Activated CD4-positive, alpha-beta memory T cell treated with anti-CD3 and anti-CD28 coated beads, Interleukin-2, amount 10 ng/mL, durations not matched to agents 7 days and 5 days (primary cell): ENCODE results near the gene PPIF. TPM values are rescaled to one million over a fixed set of nuclear protein-coding genes. Genes with fewer than 3 reads are reported as not detected.
A peak's percentile ranks its signal among the peaks of the same experiment; 100 is the strongest.

Experiments used
- CTCF ChIA-PET: fragments of 350-600 bp; sonication (Branson Sonifier 250); formaldehyde crosslinking; loops from one replicate; lab custom pipeline; 2021; ENCODE audit warnings: antibody characterized with exemption, inconsistent platforms; lab: Charles Lee
- POLR2A ChIA-PET: fragments of 350-600 bp; sonication (Branson Sonifier 250); formaldehyde crosslinking; loops from one replicate; lab custom pipeline; 2021; ENCODE audit warnings: antibody characterized with exemption; lab: Charles Lee
- DNase-seq: peaks from one replicate; pipeline ENCODE4 v3.0.0-alpha.2; 2020
- H3K27ac Mint-ChIP-seq: one replicate; pipeline ENCODE4 v1.8.0; 2021; ENCODE audit warnings: mild to moderate bottlenecking, mixed read lengths
- H3K27me3 Mint-ChIP-seq: one replicate; pipeline ENCODE4 v1.8.0; 2021; ENCODE audit warnings: mixed read lengths
- H3K36me3 Mint-ChIP-seq: one replicate; pipeline ENCODE4 v1.8.0; 2021; ENCODE audit warnings: low read depth, mixed read lengths
- H3K4me1 Mint-ChIP-seq: one replicate; pipeline ENCODE4 v1.8.0; 2021; ENCODE audit warnings: mixed read lengths
- H3K4me3 Mint-ChIP-seq: one replicate; pipeline ENCODE4 v1.8.0; 2021; ENCODE audit warnings: mild to moderate bottlenecking, mixed read lengths
- H3K9me3 Mint-ChIP-seq: one replicate; pipeline ENCODE4 v1.8.0; 2021; ENCODE audit warnings: mixed read lengths
- total RNA-seq, 2 experiments: library from RNA; stranded (reverse); gene quantifications; one replicate each; pipeline ENCODE4 v1.2.3, GENCODE V29; 2021

Gene PPIF
- total RNA-seq, 2 experiments from 2014 or later, result 80.7 to 88.4 TPM

DNA sequence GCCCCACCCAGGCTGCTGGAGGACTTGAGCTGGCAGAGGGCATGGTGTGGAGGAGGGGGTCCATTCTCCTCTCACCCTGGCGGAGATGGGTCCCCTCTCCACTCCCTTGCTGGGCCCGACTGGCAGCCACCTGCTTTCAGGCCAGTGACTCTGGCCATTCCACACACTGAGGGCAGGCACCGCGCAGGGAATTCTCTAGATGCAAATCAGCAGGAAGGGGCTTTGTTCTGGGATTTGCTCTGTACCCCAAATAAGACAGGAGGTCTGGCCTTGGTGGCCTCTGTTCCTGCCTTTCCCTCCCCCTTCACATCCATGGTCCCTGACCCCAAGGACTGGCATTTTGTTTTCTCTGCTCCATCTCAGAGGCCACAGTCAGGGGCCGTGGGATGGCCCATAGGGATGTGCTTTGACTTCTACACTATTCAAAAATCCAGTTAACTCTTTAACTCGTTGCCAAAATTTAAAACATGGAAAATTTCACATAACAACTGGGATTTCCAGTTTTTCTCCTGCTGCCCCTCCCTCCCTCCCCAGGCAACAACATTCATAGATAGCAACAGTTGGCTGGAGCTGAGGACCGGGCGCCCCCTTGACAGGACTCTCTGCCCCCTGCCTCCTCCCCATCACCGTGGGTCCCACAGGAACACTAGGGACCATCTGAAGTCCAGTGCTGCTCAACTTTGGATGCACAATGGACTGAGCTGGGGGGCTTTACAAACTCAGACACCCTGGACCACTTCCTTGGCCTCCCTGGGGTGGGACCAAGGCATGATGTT lies 33.9 kb downstream of the PPIF start:
- ChIA-PET CTCF (interaction anchor here (2.0 kb wide), 1 partner anchor 7 kb away, joined by 11 read pairs; no protein-coding TSS in a partner anchor), POLR2A (no interaction called here)
- no peaks in the 10 kb centered on the region for H3K9me3 Mint-ChIP-seq
- no peaks in the 10 kb centered on the region for H3K36me3 Mint-ChIP-seq
- no peaks in the 10 kb centered on the region for H3K27me3 Mint-ChIP-seq
- H3K4me3 Mint-ChIP-seq, result no peak overlapping the region
- no peak overlapping the region for H3K27ac Mint-ChIP-seq
- H3K4me1 Mint-ChIP-seq, result no peaks in the 10 kb centered on the region
- DNase-seq, result peak; percentile 12

DNA sequence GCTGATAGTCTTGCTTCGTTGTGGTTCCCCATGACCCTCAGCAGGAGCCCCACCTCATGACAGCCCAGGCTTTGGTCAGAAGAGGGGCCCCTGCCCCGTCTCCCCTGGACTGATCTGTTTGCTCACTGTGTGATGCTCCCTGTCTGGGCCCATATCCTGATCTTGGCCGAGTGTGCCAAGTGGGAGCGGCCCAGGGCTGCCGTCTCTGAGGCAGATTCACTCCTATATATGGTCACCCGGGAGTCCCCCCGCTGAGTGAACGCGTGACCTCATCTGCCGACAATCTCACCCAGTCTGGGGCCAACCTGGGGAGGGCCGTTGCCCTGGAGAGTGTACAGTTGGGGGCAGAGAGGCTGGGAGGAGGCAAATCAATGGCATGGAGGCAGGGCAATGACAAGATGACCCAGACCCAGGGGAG lies 34.5 kb downstream of the PPIF start:
- no peak overlapping the region for H3K27ac Mint-ChIP-seq
- no peaks in the 10 kb centered on the region for H3K27me3 Mint-ChIP-seq
- DNase-seq, result peak; percentile 4
- POLR2A ChIA-PET, result no interaction called here
- CTCF ChIA-PET, result interaction anchor here (2.0 kb wide), 1 partner anchor 8 kb away, joined by 11 read pairs; no protein-coding TSS in a partner anchor
- H3K4me1 Mint-ChIP-seq, result no peaks in the 10 kb centered on the region
- no peaks in the 10 kb centered on the region for H3K9me3 Mint-ChIP-seq
- no peak overlapping the region for H3K4me3 Mint-ChIP-seq
- H3K36me3 Mint-ChIP-seq, result no peaks in the 10 kb centered on the region

DNA sequence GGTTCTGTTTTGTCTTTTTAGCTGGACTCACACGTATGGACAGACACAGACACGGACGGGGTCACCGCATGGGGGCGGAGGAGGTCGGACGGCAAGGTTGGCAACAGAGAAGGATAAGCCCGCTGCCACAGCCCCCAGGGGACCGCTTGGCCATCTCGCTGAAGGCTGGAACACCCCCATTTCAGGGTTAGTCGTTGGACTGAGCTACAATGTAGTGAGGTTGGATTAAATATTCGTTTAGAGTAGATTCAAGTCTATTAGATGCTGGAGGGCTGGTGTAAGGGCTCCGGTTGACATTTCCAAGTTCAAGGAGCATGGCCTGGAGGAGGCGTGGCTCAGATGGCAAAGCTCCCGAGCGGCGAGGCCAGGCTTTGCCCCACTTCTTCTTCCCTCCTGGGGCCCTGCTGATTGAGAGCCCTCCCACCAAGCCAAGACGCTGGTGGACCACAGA lies 35.2 kb downstream of the PPIF start:
- Mint-ChIP-seq H3K27me3 (no peaks in the 10 kb centered on the region), H3K9me3 (no peaks in the 10 kb centered on the region), H3K4me3 (no peak overlapping the region), H3K36me3 (no peaks in the 10 kb centered on the region), H3K4me1 (no peaks in the 10 kb centered on the region), H3K27ac (no peak overlapping the region)
- ChIA-PET CTCF (interaction anchor here (1.0 to 2.0 kb wide), 2 partner anchors 9 to 11 kb away, joined by 3 to 11 read pairs; no protein-coding TSS in a partner anchor), POLR2A (no interaction called here)
- DNase-seq, result peak; percentile 14

DNA sequence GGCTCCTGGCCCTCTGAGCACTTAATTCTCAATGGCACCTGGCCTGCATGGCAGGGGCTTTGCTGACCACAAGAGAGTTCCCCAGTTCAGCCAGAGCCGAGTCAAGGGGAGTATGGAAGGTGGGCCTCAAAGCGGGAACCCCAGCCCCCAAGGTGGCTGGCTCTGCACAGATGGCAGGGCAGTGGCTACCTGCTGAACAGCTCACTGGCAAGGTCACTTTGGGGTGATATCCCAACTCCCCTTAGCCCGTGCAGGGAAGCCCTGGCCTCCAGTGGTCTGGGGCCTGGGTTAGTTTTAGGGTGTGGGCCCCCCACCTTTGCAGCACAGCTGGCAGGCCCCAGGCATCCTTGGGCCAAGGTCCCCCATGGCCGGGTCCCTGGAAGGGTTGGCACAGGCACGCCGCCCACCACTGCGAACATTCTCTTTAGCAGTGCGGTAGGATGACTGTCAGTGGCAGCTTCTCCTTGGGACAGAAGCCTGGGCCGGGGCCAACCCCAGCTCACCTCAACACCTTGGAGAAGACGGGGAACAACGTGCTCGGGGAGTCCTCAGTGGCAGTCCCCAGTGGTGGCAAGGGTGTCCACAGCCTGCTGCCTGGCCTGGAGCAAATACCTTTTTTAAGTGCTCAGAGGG lies 36.8 kb downstream of the PPIF start:
- CTCF ChIA-PET, result no interaction called here
- no peak overlapping the region for H3K4me3 Mint-ChIP-seq
- H3K4me1 Mint-ChIP-seq, result no peaks in the 10 kb centered on the region
- POLR2A ChIA-PET, result no interaction called here
- H3K27ac Mint-ChIP-seq, result no peak overlapping the region
- peak; percentile 14 for DNase-seq
- no peaks in the 10 kb centered on the region for H3K9me3 Mint-ChIP-seq
- H3K27me3 Mint-ChIP-seq, result no peaks in the 10 kb centered on the region
- H3K36me3 Mint-ChIP-seq, result no peaks in the 10 kb centered on the region

DNA sequence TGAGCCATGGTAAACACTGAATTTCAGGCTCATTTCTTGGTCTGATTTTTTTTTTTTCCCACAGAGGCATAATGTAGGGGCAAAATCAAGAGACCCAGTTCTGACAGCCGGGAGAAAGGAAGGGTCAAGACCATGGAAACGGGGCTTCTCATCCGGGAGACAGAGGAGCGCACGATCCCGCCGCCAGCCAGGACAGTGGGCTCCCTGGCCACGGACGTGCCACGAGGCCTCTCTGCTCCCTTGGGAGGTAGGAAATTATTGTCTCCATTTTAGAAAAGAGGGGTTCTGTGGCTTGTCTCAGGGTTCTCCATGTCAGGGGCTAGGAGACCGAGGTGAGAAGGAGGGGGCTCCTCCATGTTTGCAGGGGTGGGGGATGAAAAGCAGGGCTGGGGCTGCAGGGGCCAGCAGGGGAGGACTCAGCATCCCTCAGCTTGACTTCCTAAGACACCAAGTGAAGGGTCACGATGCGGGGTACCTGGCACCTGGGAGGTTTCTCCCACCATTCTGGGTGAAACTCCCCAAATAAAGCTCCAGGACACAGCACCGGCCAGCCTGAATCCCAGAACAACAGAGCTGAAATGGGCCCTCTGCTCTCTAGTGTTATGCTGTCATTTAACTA lies 37.6 kb downstream of the PPIF start:
- no peaks in the 10 kb centered on the region for H3K27me3 Mint-ChIP-seq
- H3K4me3 Mint-ChIP-seq, result no peak overlapping the region
- no peak overlapping the region for H3K27ac Mint-ChIP-seq
- no peaks in the 10 kb centered on the region for H3K9me3 Mint-ChIP-seq
- H3K4me1 Mint-ChIP-seq, result no peaks in the 10 kb centered on the region
- peak; percentile 5 for DNase-seq
- ChIA-PET CTCF (interaction anchor here (0.6 kb wide), 1 partner anchor 27 kb away, joined by 3 read pairs; no protein-coding TSS in a partner anchor), POLR2A (no interaction called here)
- no peaks in the 10 kb centered on the region for H3K36me3 Mint-ChIP-seq

DNA sequence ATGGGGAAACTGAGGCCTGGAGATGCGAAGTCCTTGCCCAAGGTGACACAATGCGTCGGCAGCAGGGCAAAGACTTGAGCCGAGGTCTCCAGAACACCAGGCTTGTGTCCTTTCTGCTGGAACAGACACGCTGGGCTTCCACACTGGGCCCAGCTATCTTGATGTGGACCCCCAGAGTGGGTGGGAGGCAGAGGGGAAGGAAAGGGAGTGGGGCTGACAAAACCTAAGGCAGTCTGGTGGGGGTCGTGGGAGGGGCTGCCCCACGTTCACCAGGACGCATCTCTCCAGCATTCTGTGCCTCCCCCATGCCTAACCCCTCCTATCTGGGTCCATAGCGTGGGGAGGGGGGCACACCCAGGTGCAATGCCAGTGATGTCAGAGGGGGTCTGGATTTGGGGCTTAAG lies 38.1 kb downstream of the PPIF start:
- H3K9me3 Mint-ChIP-seq, result no peaks in the 10 kb centered on the region
- no peak overlapping the region for H3K27ac Mint-ChIP-seq
- H3K36me3 Mint-ChIP-seq, result no peaks in the 10 kb centered on the region
- H3K4me3 Mint-ChIP-seq, result no peak overlapping the region
- H3K27me3 Mint-ChIP-seq, result no peaks in the 10 kb centered on the region
- ChIA-PET CTCF (interaction anchor here (0.6 kb wide), 1 partner anchor 27 kb away, joined by 3 read pairs; no protein-coding TSS in a partner anchor), POLR2A (no interaction called here)
- DNase-seq, result peak; percentile 10
- no peaks in the 10 kb centered on the region for H3K4me1 Mint-ChIP-seq

DNA sequence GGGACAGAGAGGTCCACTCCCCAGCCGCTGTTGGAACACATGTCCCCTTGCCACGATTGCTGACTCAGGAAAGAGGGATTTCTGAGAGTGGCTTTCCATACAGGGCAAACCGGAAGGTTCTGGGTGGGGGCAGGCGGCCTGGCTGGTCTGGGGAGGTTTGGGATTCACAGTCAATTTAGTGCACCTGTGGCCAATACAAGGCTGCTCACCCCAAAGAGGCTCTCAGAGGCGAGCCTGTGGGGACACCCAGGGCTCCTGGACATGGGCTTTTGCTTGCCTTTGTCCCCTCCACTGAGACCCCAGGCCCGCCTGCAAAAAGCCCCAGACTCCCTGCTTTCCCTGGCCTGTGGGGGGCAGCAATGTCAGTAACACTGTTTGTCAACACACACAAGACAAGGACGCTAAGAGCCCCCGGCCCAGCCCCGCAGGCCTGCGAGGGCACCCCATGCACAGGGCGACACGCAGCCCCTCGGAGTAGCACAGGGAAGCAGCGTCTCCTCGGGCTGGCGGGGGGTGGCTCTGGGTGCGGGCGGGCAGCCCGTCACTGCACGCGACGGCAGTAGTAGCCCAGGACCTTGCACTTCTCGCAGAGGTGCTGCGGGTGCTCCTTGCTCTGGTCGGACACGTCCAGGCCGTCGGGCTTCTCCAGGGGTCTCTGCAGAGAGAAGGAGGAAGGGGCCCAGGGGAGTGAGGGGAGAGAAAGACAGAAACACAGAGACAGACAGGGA lies 38.7 kb downstream of the PPIF start:
- no peak overlapping the region for H3K27ac Mint-ChIP-seq
- peak; percentile 15 for DNase-seq
- no peaks in the 10 kb centered on the region for H3K27me3 Mint-ChIP-seq
- no peaks in the 10 kb centered on the region for H3K9me3 Mint-ChIP-seq
- no peaks in the 10 kb centered on the region for H3K36me3 Mint-ChIP-seq
- ChIA-PET POLR2A (no interaction called here), CTCF (no interaction called here)
- no peaks in the 10 kb centered on the region for H3K4me1 Mint-ChIP-seq
- H3K4me3 Mint-ChIP-seq, result no peak overlapping the region

DNA sequence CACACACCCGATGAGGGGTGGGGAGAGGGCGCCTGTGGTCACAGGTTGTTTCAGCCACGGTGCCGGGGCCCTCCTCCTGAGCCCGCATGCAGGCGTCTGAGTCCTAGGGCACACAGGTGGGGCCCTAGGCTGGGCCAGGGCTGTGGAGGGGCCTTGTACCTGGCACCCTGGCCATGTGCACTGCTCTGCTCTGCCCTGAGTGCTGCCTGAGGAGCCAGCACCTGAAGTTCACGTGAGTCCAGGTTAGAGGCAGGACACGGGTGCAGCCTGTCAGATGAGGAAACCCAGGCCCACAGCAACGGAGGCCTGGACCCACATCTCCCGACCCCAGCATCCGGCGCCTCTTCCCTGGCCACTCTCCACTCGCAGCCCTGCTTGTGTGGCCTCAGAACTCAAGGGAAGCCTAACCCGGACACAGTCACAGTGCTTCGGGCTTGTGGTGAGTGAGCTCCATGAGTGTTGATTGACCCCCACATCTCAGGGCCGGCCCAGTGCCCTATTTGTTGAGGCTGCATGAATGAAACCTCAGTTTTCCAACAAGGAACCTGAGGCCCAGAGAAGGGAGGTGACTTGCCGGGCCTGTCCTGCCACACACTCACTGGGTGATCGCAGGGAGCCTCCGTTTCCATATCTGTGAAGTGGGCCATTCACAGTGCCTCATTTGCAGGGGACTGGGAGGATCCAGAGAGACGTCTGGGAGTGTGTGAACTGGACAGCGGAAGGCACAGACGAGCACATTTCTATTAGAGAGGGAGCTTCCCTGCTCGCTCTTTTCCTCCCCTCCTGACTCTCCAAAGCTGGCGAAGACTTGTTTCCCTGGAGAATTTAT lies 39.6 kb downstream of the PPIF start:
- H3K4me1 Mint-ChIP-seq, result no peaks in the 10 kb centered on the region

DNA sequence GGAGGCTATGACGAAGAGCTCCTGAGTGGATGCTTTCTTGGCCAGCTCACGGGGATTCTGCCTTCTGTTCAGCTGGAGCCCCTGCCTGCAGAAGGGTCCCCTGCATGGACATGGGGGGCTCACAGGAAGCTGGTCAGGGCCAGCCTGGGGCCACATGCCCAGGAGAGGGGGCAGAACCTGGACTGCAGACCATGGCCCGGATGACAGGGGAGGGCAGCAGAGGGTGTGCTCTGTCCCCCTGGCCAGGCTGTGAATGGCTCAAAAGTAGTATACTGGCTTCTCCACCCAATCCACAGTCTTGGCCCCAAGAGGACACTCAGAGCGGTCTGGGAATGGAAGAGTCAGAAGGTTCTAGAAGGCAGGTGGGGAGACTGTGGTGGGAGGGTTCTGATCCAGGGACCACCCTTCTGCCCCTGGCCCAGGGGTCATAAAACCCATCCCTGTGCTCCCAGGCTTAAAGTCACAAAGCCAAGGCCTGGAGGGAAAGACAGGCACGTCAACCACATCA lies 40.3 kb downstream of the PPIF start:
- no peaks in the 10 kb centered on the region for H3K36me3 Mint-ChIP-seq
- H3K27me3 Mint-ChIP-seq, result no peaks in the 10 kb centered on the region
- H3K9me3 Mint-ChIP-seq, result no peaks in the 10 kb centered on the region
- ChIA-PET CTCF (interaction anchor here (0.5 to 2.0 kb wide), 2 partner anchors 13 to 122 kb away, joined by 4 to 8 read pairs; no protein-coding TSS in a partner anchor), POLR2A (no interaction called here)
- no peak overlapping the region for H3K27ac Mint-ChIP-seq
- peak; percentile 0 for DNase-seq
- no peaks in the 10 kb centered on the region for H3K4me1 Mint-ChIP-seq
- H3K4me3 Mint-ChIP-seq, result no peak overlapping the region

More for the DNA sequence above, 39.6 kb downstream of the PPIF start:
- Mint-ChIP-seq H3K4me3 (no peak overlapping the region), H3K27me3 (no peaks in the 10 kb centered on the region), H3K36me3 (no peaks in the 10 kb centered on the region), H3K27ac (no peak overlapping the region), H3K9me3 (no peaks in the 10 kb centered on the region)
- POLR2A ChIA-PET, result no interaction called here
- DNase-seq, result peak; percentile 15
- CTCF ChIA-PET, result no interaction called here

DNA sequence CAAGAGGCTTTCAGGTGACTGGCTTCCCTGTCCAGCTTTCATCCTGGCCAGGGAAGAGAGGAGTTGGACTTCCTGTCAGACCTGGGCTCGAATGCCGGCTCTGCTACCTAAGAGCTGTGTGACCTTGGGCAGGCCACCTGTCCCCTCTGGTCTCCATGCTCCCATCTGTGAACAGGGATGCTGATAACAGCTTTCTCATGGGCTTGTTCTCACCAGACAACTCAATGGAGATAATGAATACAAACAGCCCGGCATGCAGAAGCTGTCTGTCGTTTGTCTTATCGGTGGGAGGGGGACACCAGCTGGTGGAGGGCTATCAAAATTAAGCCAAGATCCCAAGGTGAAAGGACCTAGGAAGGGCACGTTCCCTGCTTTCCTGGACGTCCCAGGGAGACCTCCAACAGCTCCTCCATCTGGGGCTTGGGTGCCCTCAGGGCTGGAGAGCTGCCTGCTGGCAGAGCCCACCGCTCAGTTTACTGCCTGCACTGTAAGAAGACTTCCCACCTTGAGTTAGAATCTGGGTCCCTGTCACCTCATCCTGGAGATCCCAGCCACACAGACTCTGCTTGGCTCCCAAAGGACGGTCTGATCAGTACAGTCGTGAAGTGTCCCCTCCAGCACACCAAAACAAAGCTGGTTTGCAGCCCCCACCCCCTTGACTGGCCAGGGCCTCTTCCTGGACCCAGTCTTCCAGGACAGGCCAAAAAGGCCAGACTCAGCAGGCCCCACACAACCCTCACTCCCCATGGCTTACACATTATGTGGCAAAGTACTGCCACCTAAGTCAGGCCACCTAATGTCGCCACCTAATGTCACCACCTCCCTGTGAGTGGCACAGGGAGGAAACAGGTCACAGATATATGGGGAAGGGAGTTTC lies 40.9 kb downstream of the PPIF start:
- no peaks in the 10 kb centered on the region for H3K27me3 Mint-ChIP-seq
- H3K36me3 Mint-ChIP-seq, result no peaks in the 10 kb centered on the region
- ChIA-PET POLR2A (no interaction called here), CTCF (interaction anchor here (0.5 to 2.0 kb wide), 3 partner anchors 13 to 123 kb away, joined by 3 to 8 read pairs (median 4); no protein-coding TSS in a partner anchor)
- DNase-seq, result peak; percentile 10
- no peaks in the 10 kb centered on the region for H3K9me3 Mint-ChIP-seq
- H3K4me3 Mint-ChIP-seq, result no peak overlapping the region
- H3K4me1 Mint-ChIP-seq, result no peaks in the 10 kb centered on the region
- no peak overlapping the region for H3K27ac Mint-ChIP-seq

DNA sequence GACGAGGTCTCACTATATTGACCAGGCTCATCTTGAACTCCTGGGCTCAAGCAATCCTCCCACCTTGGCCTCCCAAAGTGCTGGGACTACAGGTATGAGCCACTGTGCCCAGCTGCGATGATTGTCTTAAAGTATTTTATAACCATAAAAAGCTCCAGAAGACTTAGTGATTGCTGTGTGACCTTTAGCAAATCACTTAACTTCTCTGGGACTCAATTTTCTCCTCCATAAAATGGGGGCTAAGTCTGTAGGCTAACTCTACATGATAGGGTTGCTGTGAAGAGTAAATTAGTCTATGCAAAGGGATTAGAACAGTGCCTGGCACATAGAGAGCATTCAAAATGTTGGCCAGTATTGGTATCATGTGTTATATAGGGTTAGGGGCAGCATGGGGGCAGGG lies 42.8 kb downstream of the PPIF start:
- no peaks in the 10 kb centered on the region for H3K36me3 Mint-ChIP-seq
- no peaks in the 10 kb centered on the region for H3K4me1 Mint-ChIP-seq
- DNase-seq, result no peak
- H3K9me3 Mint-ChIP-seq, result no peaks in the 10 kb centered on the region
- H3K27me3 Mint-ChIP-seq, result no peaks in the 10 kb centered on the region
- no peak overlapping the region for H3K4me3 Mint-ChIP-seq
- no peak overlapping the region for H3K27ac Mint-ChIP-seq
- CTCF ChIA-PET, result interaction anchor here (0.8 to 1.1 kb wide), 2 partner anchors 13 to 50 kb away, joined by 3 to 4 read pairs; no protein-coding TSS in a partner anchor
- POLR2A ChIA-PET, result no interaction called here
